ENCODE data around the gene HSD3B1.

HSD3B1 gene

GRCh38 chr1:119483441-119484200, 23.4 kb upstream of the HSD3B1 start:
- Histone ChIP-seq H2BK15ac (replicated peaks; ENCODE audit: low read depth) (no peak overlapping the region), H3K36me3 (ENCODE audit: control insufficient read depth, insufficient read depth, low read length) (no peaks in the 10 kb centered on the region), H4K5ac (ENCODE audit: low read length) (no peak overlapping the region), H2BK120ac (ENCODE audit: low read depth, low read length) (no peak overlapping the region), H4K8ac (ENCODE audit: low read depth, low read length) (no peak overlapping the region), H3K27me3 (ENCODE audit: insufficient read depth, low read length, poor library complexity) (no peaks in the 10 kb centered on the region), H3K18ac (ENCODE audit: low read length) (no peak overlapping the region), H3K9ac (ENCODE audit: low read length) (no peak overlapping the region), H3K4ac (ENCODE audit: low read depth, low read length) (no peak overlapping the region), H3K79me2 (ENCODE audit: control insufficient read depth, insufficient read depth, low read length) (no peaks in the 10 kb centered on the region), H3K56ac (ENCODE audit: low read length) (no peak overlapping the region), H3K4me1 (ENCODE audit: control insufficient read depth, low read depth, low read length) (peaks cover 6% of the 10 kb centered on the region), H3K23ac (ENCODE audit: low read length) (no peak overlapping the region), H3K4me3 (ENCODE audit: low read length) (no peak overlapping the region), H3K27ac (ENCODE audit: low read depth, low read length) (no peak overlapping the region), H2BK5ac (ENCODE audit: low read length) (no peak overlapping the region), H2AK5ac (ENCODE audit: low read length) (no peak overlapping the region), H3K4me2 (ENCODE audit: low read length) (no peak overlapping the region), H3K79me1 (ENCODE audit: low read length) (no peaks in the 10 kb centered on the region)
- WGBS (ENCODE audit: extremely low coverage, insufficient coverage, low lambda C conversion rate): no CpG with 5 or more reads among the region's 6 CpGs
- DNase-seq: peak; percentile 73

GRCh38 chr1:119485201-119485600, 21.8 kb upstream of the HSD3B1 start:
- no peak overlapping the region for H2BK120ac ChIP-seq (ENCODE audit: low read depth, low read length)
- H2BK15ac ChIP-seq (replicated peaks; ENCODE audit: low read depth): no peak overlapping the region
- no peak overlapping the region for H3K4me3 ChIP-seq (ENCODE audit: low read length)
- no peaks in the 10 kb centered on the region for H3K79me2 ChIP-seq (ENCODE audit: control insufficient read depth, insufficient read depth, low read length)
- peaks cover 6% of the 10 kb centered on the region for H3K4me1 ChIP-seq (ENCODE audit: control insufficient read depth, low read depth, low read length)
- no peak overlapping the region for H3K27ac ChIP-seq (ENCODE audit: low read depth, low read length)
- H2BK5ac ChIP-seq (ENCODE audit: low read length): no peak overlapping the region
- H2AK5ac ChIP-seq (ENCODE audit: low read length): no peak overlapping the region
- DNase-seq: no peak
- H3K4ac ChIP-seq (ENCODE audit: low read depth, low read length): no peak overlapping the region
- H4K8ac ChIP-seq (ENCODE audit: low read depth, low read length): no peak overlapping the region
- no peak overlapping the region for H3K18ac ChIP-seq (ENCODE audit: low read length)
- no peak overlapping the region for H3K56ac ChIP-seq (ENCODE audit: low read length)
- no peaks in the 10 kb centered on the region for H3K79me1 ChIP-seq (ENCODE audit: low read length)
- no CpG with 5 or more reads among the region's 4 CpGs for WGBS (ENCODE audit: extremely low coverage, insufficient coverage, low lambda C conversion rate)
- H3K23ac ChIP-seq (ENCODE audit: low read length): no peak overlapping the region
- H4K5ac ChIP-seq (ENCODE audit: low read length): no peak overlapping the region
- H3K9ac ChIP-seq (ENCODE audit: low read length): no peak overlapping the region
- no peaks in the 10 kb centered on the region for H3K36me3 ChIP-seq (ENCODE audit: control insufficient read depth, insufficient read depth, low read length)
- H3K4me2 ChIP-seq (ENCODE audit: low read length): no peak overlapping the region
- H3K27me3 ChIP-seq (ENCODE audit: insufficient read depth, low read length, poor library complexity): no peaks in the 10 kb centered on the region

GRCh38 chr1:119488216-119488615, 18.8 kb upstream of the HSD3B1 start:
- Histone ChIP-seq H3K4me3 (ENCODE audit: low read length) (no peak overlapping the region), H2BK5ac (ENCODE audit: low read length) (no peak overlapping the region), H3K79me1 (ENCODE audit: low read length) (no peaks in the 10 kb centered on the region), H2BK120ac (ENCODE audit: low read depth, low read length) (no peak overlapping the region), H3K79me2 (ENCODE audit: control insufficient read depth, insufficient read depth, low read length) (no peaks in the 10 kb centered on the region), H3K18ac (ENCODE audit: low read length) (no peak overlapping the region), H3K4ac (ENCODE audit: low read depth, low read length) (no peak overlapping the region), H3K4me1 (ENCODE audit: control insufficient read depth, low read depth, low read length) (peaks cover 5% of the 10 kb centered on the region), H4K8ac (ENCODE audit: low read depth, low read length) (no peak overlapping the region), H2BK15ac (replicated peaks; ENCODE audit: low read depth) (no peak overlapping the region), H3K56ac (ENCODE audit: low read length) (no peak overlapping the region), H4K5ac (ENCODE audit: low read length) (no peak overlapping the region), H2AK5ac (ENCODE audit: low read length) (no peak overlapping the region), H3K4me2 (ENCODE audit: low read length) (no peak overlapping the region), H3K9ac (ENCODE audit: low read length) (no peak overlapping the region), H3K36me3 (ENCODE audit: control insufficient read depth, insufficient read depth, low read length) (no peaks in the 10 kb centered on the region), H3K27me3 (ENCODE audit: insufficient read depth, low read length, poor library complexity) (no peaks in the 10 kb centered on the region), H3K23ac (ENCODE audit: low read length) (no peak overlapping the region), H3K27ac (ENCODE audit: low read depth, low read length) (no peak overlapping the region)
- no CpG with 5 or more reads among the region's 4 CpGs for WGBS (ENCODE audit: extremely low coverage, insufficient coverage, low lambda C conversion rate)
- no peak for DNase-seq

GRCh38 chr1:119489201-119489600, 17.8 kb upstream of the HSD3B1 start:
- H3K4me1 ChIP-seq (ENCODE audit: control insufficient read depth, low read depth, low read length): no peaks in the 10 kb centered on the region
- WGBS (ENCODE audit: extremely low coverage, insufficient coverage, low lambda C conversion rate): no CpG with 5 or more reads among the region's 2 CpGs
- no peak overlapping the region for H3K18ac ChIP-seq (ENCODE audit: low read length)
- no peak overlapping the region for H3K23ac ChIP-seq (ENCODE audit: low read length)
- DNase-seq: no peak
- H3K36me3 ChIP-seq (ENCODE audit: control insufficient read depth, insufficient read depth, low read length): no peaks in the 10 kb centered on the region
- no peak overlapping the region for H4K5ac ChIP-seq (ENCODE audit: low read length)
- no peak overlapping the region for H2BK5ac ChIP-seq (ENCODE audit: low read length)
- H3K4me2 ChIP-seq (ENCODE audit: low read length): no peak overlapping the region
- H2BK15ac ChIP-seq (replicated peaks; ENCODE audit: low read depth): no peak overlapping the region
- H3K27ac ChIP-seq (ENCODE audit: low read depth, low read length): no peak overlapping the region
- H3K56ac ChIP-seq (ENCODE audit: low read length): no peak overlapping the region
- H3K9ac ChIP-seq (ENCODE audit: low read length): no peak overlapping the region
- H3K79me1 ChIP-seq (ENCODE audit: low read length): no peaks in the 10 kb centered on the region
- H3K79me2 ChIP-seq (ENCODE audit: control insufficient read depth, insufficient read depth, low read length): no peaks in the 10 kb centered on the region
- no peak overlapping the region for H2AK5ac ChIP-seq (ENCODE audit: low read length)
- H3K27me3 ChIP-seq (ENCODE audit: insufficient read depth, low read length, poor library complexity): no peaks in the 10 kb centered on the region
- no peak overlapping the region for H3K4me3 ChIP-seq (ENCODE audit: low read length)
- H4K8ac ChIP-seq (ENCODE audit: low read depth, low read length): no peak overlapping the region
- H2BK120ac ChIP-seq (ENCODE audit: low read depth, low read length): no peak overlapping the region
- H3K4ac ChIP-seq (ENCODE audit: low read depth, low read length): no peak overlapping the region

GRCh38 chr1:119490925-119491324, 16.1 kb upstream of the HSD3B1 start:
- Histone ChIP-seq H3K4me3 (ENCODE audit: low read length) (no peak overlapping the region), H3K79me1 (ENCODE audit: low read length) (no peaks in the 10 kb centered on the region), H4K5ac (ENCODE audit: low read length) (no peak overlapping the region), H3K27me3 (ENCODE audit: insufficient read depth, low read length, poor library complexity) (no peaks in the 10 kb centered on the region), H3K56ac (ENCODE audit: low read length) (no peak overlapping the region), H3K23ac (ENCODE audit: low read length) (no peak overlapping the region), H3K18ac (ENCODE audit: low read length) (no peak overlapping the region), H3K4ac (ENCODE audit: low read depth, low read length) (no peak overlapping the region), H3K27ac (ENCODE audit: low read depth, low read length) (no peak overlapping the region), H3K4me1 (ENCODE audit: control insufficient read depth, low read depth, low read length) (no peaks in the 10 kb centered on the region), H3K9ac (ENCODE audit: low read length) (no peak overlapping the region), H2AK5ac (ENCODE audit: low read length) (no peak overlapping the region), H3K4me2 (ENCODE audit: low read length) (no peak overlapping the region), H2BK15ac (replicated peaks; ENCODE audit: low read depth) (no peak overlapping the region), H2BK5ac (ENCODE audit: low read length) (no peak overlapping the region), H4K8ac (ENCODE audit: low read depth, low read length) (no peak overlapping the region), H2BK120ac (ENCODE audit: low read depth, low read length) (no peak overlapping the region), H3K79me2 (ENCODE audit: control insufficient read depth, insufficient read depth, low read length) (no peaks in the 10 kb centered on the region), H3K36me3 (ENCODE audit: control insufficient read depth, insufficient read depth, low read length) (no peaks in the 10 kb centered on the region)
- no peak for DNase-seq

GRCh38 chr1:119492763-119493162, 14.2 kb upstream of the HSD3B1 start:
- H2BK15ac ChIP-seq (replicated peaks; ENCODE audit: low read depth): no peak overlapping the region
- no peaks in the 10 kb centered on the region for H3K79me2 ChIP-seq (ENCODE audit: control insufficient read depth, insufficient read depth, low read length)
- H3K79me1 ChIP-seq (ENCODE audit: low read length): no peaks in the 10 kb centered on the region
- no peaks in the 10 kb centered on the region for H3K27me3 ChIP-seq (ENCODE audit: insufficient read depth, low read length, poor library complexity)
- no peak overlapping the region for H3K9ac ChIP-seq (ENCODE audit: low read length)
- H4K5ac ChIP-seq (ENCODE audit: low read length): no peak overlapping the region
- no CpG with 5 or more reads among the region's 2 CpGs for WGBS (ENCODE audit: extremely low coverage, insufficient coverage, low lambda C conversion rate)
- no peak overlapping the region for H3K4me2 ChIP-seq (ENCODE audit: low read length)
- no peak overlapping the region for H3K4me3 ChIP-seq (ENCODE audit: low read length)
- H3K27ac ChIP-seq (ENCODE audit: low read depth, low read length): no peak overlapping the region
- no peak overlapping the region for H2BK120ac ChIP-seq (ENCODE audit: low read depth, low read length)
- H3K56ac ChIP-seq (ENCODE audit: low read length): no peak overlapping the region
- H3K23ac ChIP-seq (ENCODE audit: low read length): no peak overlapping the region
- no peak overlapping the region for H2AK5ac ChIP-seq (ENCODE audit: low read length)
- no peak overlapping the region for H3K18ac ChIP-seq (ENCODE audit: low read length)
- H3K4ac ChIP-seq (ENCODE audit: low read depth, low read length): no peak overlapping the region
- DNase-seq: no peak
- H3K36me3 ChIP-seq (ENCODE audit: control insufficient read depth, insufficient read depth, low read length): no peaks in the 10 kb centered on the region
- H4K8ac ChIP-seq (ENCODE audit: low read depth, low read length): no peak overlapping the region
- H2BK5ac ChIP-seq (ENCODE audit: low read length): no peak overlapping the region
- H3K4me1 ChIP-seq (ENCODE audit: control insufficient read depth, low read depth, low read length): no peaks in the 10 kb centered on the region
